Activated CD4-positive, alpha-beta T cell treated with anti-CD3 and anti-CD28 coated beads, Interleukin-2, amount 10 ng/mL, durations not matched to agents 24 days and 14 days (primary cell): ENCODE measurements around the gene RET. TPM values are rescaled to one million over a fixed set of nuclear protein-coding genes. Genes with fewer than 3 reads are reported as not detected.
A peak's percentile ranks its signal among the peaks of the same experiment; 100 is the strongest.
"Not testable (repeated sequence)": the region's sequence is repeated elsewhere in the genome, so short reads cannot be mapped to it uniquely, and the experiment has no call there.

Experiments used
- DNase-seq: peaks from one replicate; pipeline ENCODE4 v3.0.0; 2022
- H3K27ac Mint-ChIP-seq: one replicate; pipeline ENCODE4 v1.8.0; 2022; ENCODE audit warnings: mild to moderate bottlenecking, mixed read lengths
- H3K27me3 Mint-ChIP-seq: one replicate; pipeline ENCODE4 v1.8.0; 2022; ENCODE audit warnings: mixed read lengths
- H3K36me3 Mint-ChIP-seq: one replicate; pipeline ENCODE4 v1.8.0; 2022; ENCODE audit warnings: low read depth, mild to moderate bottlenecking, mixed read lengths
- H3K4me1 Mint-ChIP-seq: one replicate; pipeline ENCODE4 v1.8.0; 2021; ENCODE audit warnings: mixed read lengths
- H3K4me3 Mint-ChIP-seq: one replicate; pipeline ENCODE4 v1.8.0; 2022; ENCODE audit warnings: mild to moderate bottlenecking, moderate library complexity, mixed read lengths
- H3K9me3 Mint-ChIP-seq: one replicate; pipeline ENCODE4 v1.8.0; 2021; ENCODE audit warnings: mixed read lengths
- intact Hi-C: fragments of 100-400 bp; cut with micrococcal nuclease; formaldehyde crosslinking; loops from one replicate; pipeline ENCODE4 v1.15.1; 2023
- total RNA-seq: library from RNA; stranded (reverse); gene quantifications from 2 replicates; pipeline ENCODE4 v1.2.3, GENCODE V29; 2022

Gene RET
- total RNA-seq, 1 donor from 2014 or later: 0.12 TPM

DNA sequence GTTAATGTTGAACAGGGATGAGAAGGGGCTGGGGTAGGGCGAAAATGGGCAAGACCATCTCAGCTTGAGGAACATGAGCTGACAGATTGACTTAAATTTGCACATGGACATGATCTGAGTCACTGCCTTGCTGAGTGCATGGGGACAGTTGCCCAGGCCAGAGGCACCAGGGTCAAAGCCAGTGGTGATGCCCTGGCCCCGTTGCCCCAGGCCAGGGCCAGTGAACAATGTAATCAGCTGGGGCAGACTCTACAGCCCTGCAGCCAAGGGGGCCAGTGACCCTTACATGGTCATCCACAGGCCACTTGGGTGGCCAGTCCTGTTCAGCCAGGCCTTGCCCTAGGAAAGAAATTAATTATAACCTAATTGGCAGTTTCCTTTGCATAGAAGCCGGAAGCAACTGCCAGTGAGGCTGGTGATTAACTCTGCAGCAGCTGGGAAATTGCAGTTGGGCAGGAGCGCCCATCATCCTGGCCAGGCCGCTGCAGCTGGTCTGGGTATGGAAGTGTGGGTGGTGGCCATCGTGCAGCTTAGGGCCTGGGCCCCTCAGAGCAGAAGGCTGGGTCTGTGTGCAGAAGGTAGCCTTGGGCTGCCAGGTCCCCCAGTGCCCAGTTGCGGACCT is 9.6 kb downstream of the RET start:
- no peak for DNase-seq
- peaks cover 12% of the 10 kb centered on the region for H3K27me3 Mint-ChIP-seq
- H3K9me3 Mint-ChIP-seq: no peaks in the 10 kb centered on the region
- H3K36me3 Mint-ChIP-seq: no peaks in the 10 kb centered on the region
- intact Hi-C loops: no loop called here
- H3K27ac Mint-ChIP-seq: no peak overlapping the region
- H3K4me3 Mint-ChIP-seq: no peak overlapping the region
- peaks cover 2% of the 10 kb centered on the region for H3K4me1 Mint-ChIP-seq

DNA sequence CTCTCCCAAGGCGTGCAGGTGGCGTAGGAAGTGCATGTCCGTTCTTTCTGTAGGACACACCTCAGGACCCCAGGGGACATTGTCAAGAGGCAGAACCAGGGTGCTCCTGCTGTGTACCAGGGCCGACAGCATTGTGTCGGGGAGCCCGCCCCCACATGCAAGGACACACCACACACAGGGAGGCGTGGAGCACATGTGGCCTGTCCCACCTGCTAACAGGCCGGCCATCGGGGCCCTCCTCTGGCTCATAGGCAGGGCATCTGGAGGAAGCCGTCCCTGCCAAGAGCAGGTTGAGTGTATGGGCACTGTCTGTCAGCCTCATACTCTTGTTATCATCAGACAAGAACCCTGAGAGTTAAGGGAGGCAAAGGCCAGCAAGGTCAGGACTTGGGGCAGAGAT is 12.7 kb downstream of the RET start:
- peaks cover 20% of the 10 kb centered on the region for H3K27me3 Mint-ChIP-seq
- no peak for DNase-seq
- H3K4me1 Mint-ChIP-seq: peaks cover 2% of the 10 kb centered on the region
- H3K9me3 Mint-ChIP-seq: no peaks in the 10 kb centered on the region
- no peak overlapping the region for H3K27ac Mint-ChIP-seq
- H3K36me3 Mint-ChIP-seq: no peaks in the 10 kb centered on the region
- intact Hi-C loops: no loop called here
- no peak overlapping the region for H3K4me3 Mint-ChIP-seq

DNA sequence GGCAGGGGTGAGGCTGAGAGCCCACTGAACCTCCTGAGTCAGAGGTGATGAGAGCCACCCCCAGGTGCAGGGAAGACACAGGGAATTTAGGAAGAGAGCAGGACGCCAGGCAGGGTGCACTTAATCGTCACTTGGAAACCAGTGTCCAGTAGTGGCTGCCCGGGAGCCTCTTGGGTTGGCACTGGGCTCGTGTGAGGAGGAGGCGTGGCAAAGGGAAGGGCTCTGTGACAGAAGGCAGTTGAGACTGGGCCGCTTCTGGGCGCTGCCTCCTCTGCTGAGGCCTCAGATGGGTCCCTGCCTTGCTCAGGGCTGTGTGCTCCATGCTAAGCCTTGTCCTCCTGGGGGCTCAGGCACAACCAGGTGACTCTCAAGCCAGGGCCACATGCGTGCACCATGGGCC is 13.3 kb downstream of the RET start:
- no peak for DNase-seq
- intact Hi-C loops: no loop called here
- H3K4me1 Mint-ChIP-seq: peaks cover 2% of the 10 kb centered on the region
- H3K27me3 Mint-ChIP-seq: peaks cover 20% of the 10 kb centered on the region
- H3K27ac Mint-ChIP-seq: no peak overlapping the region
- no peaks in the 10 kb centered on the region for H3K9me3 Mint-ChIP-seq
- H3K4me3 Mint-ChIP-seq: no peak overlapping the region
- no peaks in the 10 kb centered on the region for H3K36me3 Mint-ChIP-seq

DNA sequence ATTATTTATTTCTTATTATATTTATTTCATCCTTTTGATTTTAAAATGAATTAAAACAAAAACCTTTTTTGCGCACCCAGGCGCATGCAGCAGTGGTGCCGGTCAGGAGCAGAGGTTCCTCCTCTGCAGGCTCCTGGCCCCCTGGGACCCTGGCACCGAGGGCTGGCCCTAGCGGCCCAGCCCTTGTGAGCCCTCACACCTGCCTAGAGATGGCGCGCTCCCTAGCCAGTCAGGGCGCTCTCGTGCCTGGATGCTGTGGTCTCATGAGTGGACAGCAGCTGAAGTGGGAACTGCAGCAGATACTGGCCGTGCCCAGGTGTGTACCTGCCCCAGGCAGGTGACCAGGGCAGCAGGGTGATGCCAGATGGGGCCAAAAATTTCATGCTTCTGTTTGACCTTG is 13.8 kb downstream of the RET start:
- no peak overlapping the region for H3K4me3 Mint-ChIP-seq
- peaks cover 2% of the 10 kb centered on the region for H3K4me1 Mint-ChIP-seq
- H3K27me3 Mint-ChIP-seq: peaks cover 20% of the 10 kb centered on the region
- DNase-seq: no peak
- intact Hi-C loops: no loop called here
- H3K9me3 Mint-ChIP-seq: no peaks in the 10 kb centered on the region
- H3K27ac Mint-ChIP-seq: no peak overlapping the region
- H3K36me3 Mint-ChIP-seq: no peaks in the 10 kb centered on the region

DNA sequence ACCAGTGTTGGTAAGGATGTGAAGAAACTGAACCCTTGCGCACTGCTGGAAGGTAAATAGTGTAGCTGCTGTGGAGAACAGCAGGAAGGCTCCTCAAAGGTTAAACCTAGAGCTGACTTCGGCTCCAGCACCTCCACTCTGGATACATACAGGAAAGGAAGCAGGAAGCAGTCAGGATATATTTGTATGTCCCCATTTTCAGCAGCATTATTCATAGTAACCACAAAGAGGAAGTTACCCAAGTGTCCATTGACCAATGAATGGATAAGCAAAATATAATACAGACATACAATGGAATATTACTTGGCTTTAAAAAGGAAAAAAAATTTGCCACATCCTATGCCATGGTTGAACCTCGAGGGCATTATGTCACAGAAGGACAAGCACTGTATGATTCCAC is 15.0 kb downstream of the RET start:
- Mint-ChIP-seq H3K4me1 (peaks cover 2% of the 10 kb centered on the region), H3K4me3 (no peak overlapping the region), H3K9me3 (no peaks in the 10 kb centered on the region), H3K27me3 (peaks cover 20% of the 10 kb centered on the region), H3K27ac (no peak overlapping the region), H3K36me3 (no peaks in the 10 kb centered on the region)
- no peak for DNase-seq
- intact Hi-C loops: no loop called here

DNA sequence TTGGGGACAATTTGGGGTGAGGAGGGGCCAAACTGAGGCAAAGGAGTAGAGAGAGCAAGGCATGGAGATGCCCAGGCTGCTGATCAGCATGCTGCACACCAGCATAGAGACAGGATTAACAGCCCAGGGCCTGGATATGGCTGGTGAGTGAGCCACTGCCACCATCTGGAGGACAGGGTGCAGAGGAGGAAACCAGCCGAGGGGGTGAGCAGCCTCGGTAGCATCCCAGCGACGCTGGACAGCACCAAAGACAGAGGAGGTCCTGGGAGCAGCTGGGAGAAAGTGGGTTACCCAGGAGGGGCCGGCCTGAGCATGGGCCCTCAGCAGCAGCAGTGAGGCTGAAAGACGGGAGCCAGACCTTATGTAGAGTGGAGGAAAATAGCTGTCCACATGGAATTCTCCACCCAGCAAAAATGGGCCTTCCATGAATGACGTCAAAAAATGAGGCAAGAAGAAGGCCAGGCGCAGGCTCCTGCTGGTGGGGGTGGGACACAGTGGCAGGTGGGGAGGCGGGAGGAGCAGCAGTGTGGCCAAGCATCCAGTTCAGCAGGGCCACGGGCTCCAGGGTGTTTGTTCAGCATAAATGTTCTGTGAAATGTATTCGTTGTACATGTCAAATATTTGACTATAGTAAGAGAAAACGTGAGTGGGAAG is 16.7 kb downstream of the RET start:
- Mint-ChIP-seq H3K36me3 (no peaks in the 10 kb centered on the region), H3K4me1 (peaks cover 2% of the 10 kb centered on the region), H3K9me3 (no peaks in the 10 kb centered on the region), H3K27ac (no peak overlapping the region), H3K27me3 (peaks cover 20% of the 10 kb centered on the region), H3K4me3 (no peak overlapping the region)
- no peak for DNase-seq
- intact Hi-C loops: no loop called here

DNA sequence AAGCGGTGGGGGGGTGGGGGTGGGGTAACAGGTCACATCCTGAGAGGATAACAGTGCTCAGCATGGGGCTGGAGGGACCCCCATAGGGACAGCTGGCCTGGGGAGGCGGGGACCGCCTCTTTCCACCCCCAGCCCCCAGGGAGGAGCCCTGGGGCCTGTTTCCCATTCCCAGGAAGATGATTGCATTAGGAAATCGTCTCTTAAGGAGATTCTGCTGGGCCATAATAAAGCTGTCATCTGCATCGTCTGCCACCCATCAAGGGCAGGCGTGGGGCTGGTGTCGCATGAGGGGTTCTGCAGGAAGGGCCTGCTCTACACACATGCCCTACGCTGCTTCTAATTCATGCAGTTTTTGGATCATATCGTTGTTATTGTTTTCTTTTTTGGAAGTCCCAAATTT is 17.2 kb downstream of the RET start:
- peaks cover 2% of the 10 kb centered on the region for H3K4me1 Mint-ChIP-seq
- H3K4me3 Mint-ChIP-seq: no peak overlapping the region
- intact Hi-C loops: no loop called here
- H3K9me3 Mint-ChIP-seq: no peaks in the 10 kb centered on the region
- no peak for DNase-seq
- peaks cover 20% of the 10 kb centered on the region for H3K27me3 Mint-ChIP-seq
- H3K36me3 Mint-ChIP-seq: no peaks in the 10 kb centered on the region
- no peak overlapping the region for H3K27ac Mint-ChIP-seq

DNA sequence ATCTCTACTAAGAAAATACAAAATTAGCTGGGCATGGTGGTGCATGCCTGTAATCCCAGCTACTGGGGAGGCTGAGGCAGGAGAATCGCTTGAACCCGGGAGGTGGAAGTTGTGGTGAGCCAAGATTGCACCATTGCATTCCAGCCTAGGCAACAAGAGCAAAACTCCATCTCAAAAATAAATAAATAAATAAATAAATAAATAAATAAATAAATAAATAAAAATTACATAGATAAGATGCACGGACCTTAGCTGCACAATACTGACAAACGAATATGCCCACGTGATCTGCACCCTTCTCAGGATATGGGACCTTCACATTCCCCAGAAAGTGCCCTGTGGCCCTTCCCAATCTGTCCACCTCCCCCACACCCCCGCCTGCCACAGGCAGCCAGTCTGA is 22.5 kb downstream of the RET start:
- H3K4me3 Mint-ChIP-seq, H3K36me3 Mint-ChIP-seq, DNase-seq, H3K4me1 Mint-ChIP-seq, H3K27ac Mint-ChIP-seq, intact Hi-C loops, H3K9me3 Mint-ChIP-seq: not testable (repeated sequence)
- peaks cover 23% of the 10 kb centered on the region for H3K27me3 Mint-ChIP-seq

DNA sequence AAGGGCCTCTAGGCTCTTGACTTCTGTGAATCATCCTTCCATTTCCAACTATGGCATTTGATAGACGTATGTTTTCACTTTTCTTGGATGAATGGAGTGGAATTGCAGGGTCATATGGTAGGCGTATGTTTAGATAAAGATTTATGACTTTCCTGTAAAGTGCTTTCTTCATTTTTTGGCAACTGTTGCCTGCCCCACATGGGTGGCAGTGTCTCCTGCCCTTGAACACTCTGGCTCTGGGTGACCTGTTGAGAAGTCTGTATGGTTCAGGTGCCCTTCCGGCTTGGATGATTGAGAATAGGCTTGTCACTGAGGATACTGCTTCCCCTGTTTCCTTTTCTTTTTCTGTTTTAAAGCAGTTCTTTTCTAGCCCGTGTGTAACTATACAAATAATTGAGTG is 23.1 kb downstream of the RET start:
- Mint-ChIP-seq H3K36me3 (no peaks in the 10 kb centered on the region), H3K27me3 (peaks cover 23% of the 10 kb centered on the region), H3K9me3 (no peaks in the 10 kb centered on the region), H3K27ac (no peak overlapping the region), H3K4me1 (peaks cover under 1% of the 10 kb centered on the region), H3K4me3 (no peak overlapping the region)
- DNase-seq: no peak
- intact Hi-C loops: loop anchor here (10.0 kb wide), 1 partner anchor 545 kb away; no protein-coding TSS in a partner anchor

DNA sequence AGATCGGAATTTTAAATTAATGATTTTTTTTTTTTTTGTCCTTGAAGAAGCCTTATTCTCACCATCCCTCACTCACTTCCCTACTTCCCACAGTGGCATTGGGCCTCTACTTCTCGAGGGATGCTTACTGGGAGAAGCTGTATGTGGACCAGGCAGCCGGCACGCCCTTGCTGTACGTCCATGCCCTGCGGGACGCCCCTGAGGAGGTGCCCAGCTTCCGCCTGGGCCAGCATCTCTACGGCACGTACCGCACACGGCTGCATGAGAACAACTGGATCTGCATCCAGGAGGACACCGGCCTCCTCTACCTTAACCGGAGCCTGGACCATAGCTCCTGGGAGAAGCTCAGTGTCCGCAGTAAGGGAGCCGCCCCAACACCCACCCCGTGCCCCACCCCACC is 23.5 kb downstream of the RET start:
- no peak overlapping the region for H3K27ac Mint-ChIP-seq
- intact Hi-C loops: loop anchor here (10.0 kb wide), 1 partner anchor 546 kb away; no protein-coding TSS in a partner anchor
- H3K27me3 Mint-ChIP-seq: peaks cover 25% of the 10 kb centered on the region
- H3K4me3 Mint-ChIP-seq: no peak overlapping the region
- H3K4me1 Mint-ChIP-seq: peaks cover 4% of the 10 kb centered on the region
- H3K9me3 Mint-ChIP-seq: no peaks in the 10 kb centered on the region
- no peak for DNase-seq
- H3K36me3 Mint-ChIP-seq: no peaks in the 10 kb centered on the region

DNA sequence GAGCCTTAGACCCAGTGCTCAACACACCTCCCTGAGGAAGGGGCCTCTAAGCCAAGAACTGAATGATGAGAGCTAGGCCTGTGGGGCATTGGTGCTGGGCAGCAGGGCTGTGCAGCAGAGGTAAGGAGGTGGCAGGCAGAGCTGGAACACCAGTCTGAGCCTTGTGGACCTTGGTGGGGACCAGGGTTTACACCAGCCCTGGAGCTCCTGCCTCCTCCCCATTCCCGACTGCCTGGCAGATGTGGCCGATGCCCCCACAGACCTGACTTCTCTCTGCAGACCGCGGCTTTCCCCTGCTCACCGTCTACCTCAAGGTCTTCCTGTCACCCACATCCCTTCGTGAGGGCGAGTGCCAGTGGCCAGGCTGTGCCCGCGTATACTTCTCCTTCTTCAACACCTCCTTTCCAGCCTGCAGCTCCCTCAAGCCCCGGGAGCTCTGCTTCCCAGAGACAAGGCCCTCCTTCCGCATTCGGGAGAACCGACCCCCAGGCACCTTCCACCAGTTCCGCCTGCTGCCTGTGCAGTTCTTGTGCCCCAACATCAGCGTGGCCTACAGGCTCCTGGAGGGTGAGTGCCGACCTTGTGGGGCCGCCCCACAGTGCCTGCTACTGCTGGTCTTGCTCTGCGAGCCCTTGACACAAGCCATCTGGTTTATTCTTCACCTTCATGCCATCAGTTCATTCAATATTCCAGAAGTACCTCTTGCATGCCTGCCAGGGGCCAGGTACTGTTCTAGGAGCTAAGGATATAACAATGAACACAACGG is 25.4 kb downstream of the RET start:
- no peak overlapping the region for H3K27ac Mint-ChIP-seq
- DNase-seq: no peak
- intact Hi-C loops: loop anchor here (10.0 kb wide), 1 partner anchor 547 kb away; no protein-coding TSS in a partner anchor
- H3K4me3 Mint-ChIP-seq: peak overlapping the region; percentile 15
- no peaks in the 10 kb centered on the region for H3K36me3 Mint-ChIP-seq
- H3K9me3 Mint-ChIP-seq: no peaks in the 10 kb centered on the region
- peaks cover 25% of the 10 kb centered on the region for H3K27me3 Mint-ChIP-seq
- peaks cover 9% of the 10 kb centered on the region for H3K4me1 Mint-ChIP-seq

DNA sequence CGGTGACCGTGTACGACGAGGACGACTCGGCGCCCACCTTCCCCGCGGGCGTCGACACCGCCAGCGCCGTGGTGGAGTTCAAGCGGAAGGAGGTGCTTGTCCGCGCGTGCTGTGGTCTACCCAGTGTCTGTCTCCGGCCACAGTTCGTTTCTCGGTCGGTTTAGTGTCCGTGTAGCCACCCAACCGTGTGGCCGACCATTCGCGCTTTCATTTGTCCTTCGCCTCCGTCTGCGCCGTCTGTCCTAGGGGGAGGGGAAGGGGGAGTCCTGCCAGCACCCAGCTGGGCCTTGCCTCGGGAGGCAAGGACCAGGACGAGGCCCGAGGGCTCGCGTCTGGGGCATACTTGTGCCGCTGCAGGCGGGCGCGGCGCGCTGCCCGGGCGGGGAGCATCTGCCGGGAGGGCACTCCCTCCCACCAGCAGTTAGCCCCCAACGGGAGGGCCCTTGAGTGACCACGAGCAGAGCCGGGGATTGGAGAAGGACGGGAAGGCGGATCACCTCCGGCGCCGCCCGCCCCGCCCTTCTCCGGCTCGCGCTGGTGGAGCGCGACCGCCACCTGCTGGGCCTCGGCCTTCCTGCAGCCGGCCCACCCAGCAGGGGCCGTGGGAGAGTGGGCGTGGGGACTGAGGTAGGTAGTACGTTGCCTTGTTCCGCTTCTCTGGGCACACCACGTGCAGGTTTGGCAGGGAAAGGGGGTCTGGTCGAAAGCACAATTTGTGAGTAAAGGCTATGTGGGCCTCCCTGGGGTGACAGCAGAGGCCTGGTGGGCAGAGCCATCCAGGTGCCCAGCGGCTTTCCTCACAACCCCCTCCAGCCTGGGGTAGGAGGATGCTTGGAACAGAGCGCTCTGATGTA is 28.5 kb downstream of the RET start:
- peak; percentile 95 for DNase-seq
- no peaks in the 10 kb centered on the region for H3K9me3 Mint-ChIP-seq
- H3K27ac Mint-ChIP-seq: peak overlapping the region; percentile 65
- peak overlapping the region; percentile 82 for H3K4me3 Mint-ChIP-seq
- no peaks in the 10 kb centered on the region for H3K36me3 Mint-ChIP-seq
- peaks cover 13% of the 10 kb centered on the region for H3K4me1 Mint-ChIP-seq
- peaks cover 20% of the 10 kb centered on the region for H3K27me3 Mint-ChIP-seq
- intact Hi-C loops: loop anchor here (1.0 to 10.0 kb wide), 5 partner anchors 29 to 551 kb away; partner anchors contain the start of genes CSGALNACT2 and RET

DNA sequence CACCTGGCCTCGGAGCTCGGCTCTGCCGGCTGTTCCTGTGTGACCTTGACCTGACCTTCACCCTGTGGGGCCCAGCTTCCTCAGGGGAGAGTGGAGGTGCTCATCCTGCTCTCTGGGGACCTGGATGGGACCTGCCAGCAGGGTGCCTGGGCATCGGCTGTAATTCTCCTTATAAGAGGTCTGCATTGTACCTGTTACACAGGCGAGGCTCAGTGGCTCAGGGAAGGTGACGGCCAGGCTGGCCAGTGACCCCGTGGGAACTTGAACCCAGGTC is 29.0 kb downstream of the RET start:
- Mint-ChIP-seq H3K27ac (no peak overlapping the region), H3K4me3 (no peak overlapping the region), H3K36me3 (no peaks in the 10 kb centered on the region), H3K4me1 (peaks cover 17% of the 10 kb centered on the region), H3K9me3 (no peaks in the 10 kb centered on the region), H3K27me3 (peaks cover 20% of the 10 kb centered on the region)
- intact Hi-C loops: loop anchor here (1.0 to 10.0 kb wide), 5 partner anchors 29 to 551 kb away; partner anchors contain the start of genes CSGALNACT2 and RET
- no peak for DNase-seq
